Activated T-helper 17 cell treated with anti-CD3 and anti-CD28 coated beads, Interleukin-2, amount 50 U/mL, for 72 hours (primary cell): ENCODE data around the gene PAXIP1. TPM values are rescaled to one million over a fixed set of nuclear protein-coding genes. Genes with fewer than 3 reads are reported as not detected.
"Not testable (repeated sequence)": the region's sequence is repeated elsewhere in the genome, so short reads cannot be mapped to it uniquely, and the experiment has no call there.

Experiments used
- ATAC-seq: fragments of 150-1000 bp; cut with Tn5 transposase; replicated peaks from 2 replicates; pipeline ENCODE4 v1.10.0; 2021; ENCODE audit warnings: mild to moderate bottlenecking, moderate library complexity
- H3K27ac Mint-ChIP-seq: one replicate; pipeline ENCODE4 v1.8.0; 2022; ENCODE audit warnings: mixed read lengths
- H3K27me3 Mint-ChIP-seq: one replicate; pipeline ENCODE4 v1.8.0; 2022; ENCODE audit warnings: mixed read lengths
- H3K36me3 Mint-ChIP-seq: one replicate; pipeline ENCODE4 v1.8.0; 2022; ENCODE audit warnings: low read depth, mild to moderate bottlenecking, mixed read lengths
- H3K4me1 Mint-ChIP-seq: one replicate; pipeline ENCODE4 v1.8.0; 2022; ENCODE audit warnings: mixed read lengths
- H3K4me3 Mint-ChIP-seq: one replicate; pipeline ENCODE4 v1.8.0; 2022; ENCODE audit warnings: mild to moderate bottlenecking, mixed read lengths
- H3K9me3 Mint-ChIP-seq: one replicate; pipeline ENCODE4 v1.8.0; 2022; ENCODE audit warnings: mixed read lengths
- total RNA-seq, 2 donors: library from RNA; stranded (reverse); gene quantifications; one replicate each; pipeline ENCODE4 v1.2.3, GENCODE V29; 2022

Gene PAXIP1
- total RNA-seq, 2 donors from 2014 or later = 21.7 to 32.0 TPM

GRCh38 chr7:154946166-154946565, 56.8 kb downstream of the PAXIP1 start:
- peaks cover 87% of the 10 kb centered on the region for H3K36me3 Mint-ChIP-seq
- H3K27me3 Mint-ChIP-seq = no peaks in the 10 kb centered on the region
- ATAC-seq = no peak
- H3K4me1 Mint-ChIP-seq = no peaks in the 10 kb centered on the region
- H3K27ac Mint-ChIP-seq = no peak overlapping the region
- H3K4me3 Mint-ChIP-seq = no peak overlapping the region
- H3K9me3 Mint-ChIP-seq = no peaks in the 10 kb centered on the region

- Mint-ChIP-seq H3K36me3 (peaks cover 68% of the 10 kb centered on the region), H3K27me3 (no peaks in the 10 kb centered on the region), H3K4me3 (no peak overlapping the region), H3K27ac (peak overlapping the region; percentile 14), H3K9me3 (no peaks in the 10 kb centered on the region), H3K4me1 (peaks cover 4% of the 10 kb centered on the region)
- ATAC-seq = no peak
Measured at GRCh38 chr7:154943906-154944305, 59.0 kb downstream of the PAXIP1 start.

- ATAC-seq = no peak
- Mint-ChIP-seq H3K27me3 (no peaks in the 10 kb centered on the region), H3K4me3 (no peak overlapping the region), H3K4me1 (peaks cover 4% of the 10 kb centered on the region), H3K9me3 (no peaks in the 10 kb centered on the region), H3K36me3 (peaks cover 56% of the 10 kb centered on the region), H3K27ac (no peak overlapping the region)
Measured at GRCh38 chr7:154942691-154943090, 60.2 kb downstream of the PAXIP1 start.

- Mint-ChIP-seq H3K27me3 (no peaks in the 10 kb centered on the region), H3K4me1 (peaks cover 4% of the 10 kb centered on the region), H3K27ac (no peak overlapping the region), H3K36me3 (peaks cover 14% of the 10 kb centered on the region), H3K9me3 (peaks cover 11% of the 10 kb centered on the region), H3K4me3 (no peak overlapping the region)
- no peak for ATAC-seq
Measured at GRCh38 chr7:154937837-154938236, 65.1 kb downstream of the PAXIP1 start.

- ATAC-seq, H3K4me3 Mint-ChIP-seq, H3K27me3 Mint-ChIP-seq, H3K27ac Mint-ChIP-seq, H3K36me3 Mint-ChIP-seq, H3K4me1 Mint-ChIP-seq: not testable (repeated sequence)
- peaks cover 11% of the 10 kb centered on the region for H3K9me3 Mint-ChIP-seq
Measured at GRCh38 chr7:154934353-154934952, 68.5 kb downstream of the PAXIP1 start.

- Mint-ChIP-seq H3K36me3 (peaks cover 6% of the 10 kb centered on the region), H3K4me1 (peaks cover 5% of the 10 kb centered on the region), H3K4me3 (no peak overlapping the region), H3K27me3 (no peaks in the 10 kb centered on the region), H3K27ac (no peak overlapping the region), H3K9me3 (peaks cover 11% of the 10 kb centered on the region)
- no peak for ATAC-seq
Measured at GRCh38 chr7:154931906-154932305, 71.0 kb downstream of the PAXIP1 start.

- Mint-ChIP-seq H3K4me1 (peaks cover 5% of the 10 kb centered on the region), H3K27ac (peak overlapping the region; percentile 95), H3K9me3 (peaks cover 4% of the 10 kb centered on the region), H3K36me3 (no peaks in the 10 kb centered on the region), H3K27me3 (no peaks in the 10 kb centered on the region), H3K4me3 (peak overlapping the region; percentile 98)
- no peak for ATAC-seq
Measured at GRCh38 chr7:154929006-154929726, 73.8 kb downstream of the PAXIP1 start.

GRCh38 chr7:154928136-154929005, 74.6 kb downstream of the PAXIP1 start:
- peak; percentile 80 for ATAC-seq
- peaks cover 5% of the 10 kb centered on the region for H3K4me1 Mint-ChIP-seq
- no peaks in the 10 kb centered on the region for H3K36me3 Mint-ChIP-seq
- H3K27me3 Mint-ChIP-seq = no peaks in the 10 kb centered on the region
- H3K27ac Mint-ChIP-seq = peak overlapping the region; percentile 95
- H3K4me3 Mint-ChIP-seq = peak overlapping the region; percentile 98
- H3K9me3 Mint-ChIP-seq = no peaks in the 10 kb centered on the region

DNA sequence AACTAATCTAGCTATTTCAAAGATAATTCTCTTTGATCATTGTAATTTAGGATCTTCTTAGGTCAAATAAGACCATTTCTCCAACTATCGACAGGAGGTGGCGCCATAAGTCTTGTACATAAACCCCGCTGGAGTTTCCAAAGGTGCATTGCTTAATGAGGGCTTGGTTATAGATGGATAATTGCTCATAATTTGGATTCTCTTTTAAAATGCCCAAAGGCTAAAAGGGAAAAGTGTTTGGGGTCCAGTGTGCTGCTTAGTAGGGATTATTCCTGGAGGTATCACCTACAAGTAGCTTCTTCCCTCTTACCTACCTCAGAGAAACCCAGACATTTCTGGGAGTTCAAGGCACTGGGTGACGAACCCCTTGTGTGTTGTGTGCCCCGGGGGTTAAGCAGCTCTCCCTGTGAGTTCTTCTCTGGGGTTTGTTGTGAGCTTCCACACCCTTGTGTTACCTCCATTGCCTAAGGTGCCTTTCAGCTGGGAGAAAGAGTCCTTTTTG, 75.2 kb downstream of the PAXIP1 start:
- ATAC-seq = peak; percentile 62
- peaks cover 5% of the 10 kb centered on the region for H3K4me1 Mint-ChIP-seq
- H3K9me3 Mint-ChIP-seq = no peaks in the 10 kb centered on the region
- peak overlapping the region; percentile 95 for H3K27ac Mint-ChIP-seq
- H3K36me3 Mint-ChIP-seq = no peaks in the 10 kb centered on the region
- peak overlapping the region; percentile 98 for H3K4me3 Mint-ChIP-seq
- H3K27me3 Mint-ChIP-seq = no peaks in the 10 kb centered on the region

DNA sequence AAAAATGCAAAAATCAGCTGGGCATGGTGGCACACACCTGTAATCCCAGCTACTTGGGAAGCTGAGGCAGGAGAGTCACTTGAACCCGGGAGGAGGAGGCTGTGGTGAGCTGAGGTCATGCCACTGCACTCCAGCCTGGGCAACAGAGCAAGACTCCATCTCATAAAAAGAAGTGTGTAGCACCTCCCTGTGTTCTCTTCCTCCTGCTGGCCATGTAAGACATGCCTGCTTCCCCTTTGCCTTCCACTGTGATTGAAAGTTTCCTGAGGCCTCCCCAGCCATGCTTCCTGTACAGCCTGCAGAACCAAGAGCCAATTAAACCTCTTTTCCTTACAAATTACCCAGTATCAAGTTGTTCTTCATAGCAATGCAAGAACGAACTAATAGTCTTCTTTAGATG, 80.5 kb downstream of the PAXIP1 start:
- H3K9me3 Mint-ChIP-seq, H3K4me1 Mint-ChIP-seq, H3K36me3 Mint-ChIP-seq, H3K27me3 Mint-ChIP-seq, ATAC-seq, H3K4me3 Mint-ChIP-seq, H3K27ac Mint-ChIP-seq: not testable (repeated sequence)

GRCh38 chr7:154919344-154920225, 83.3 kb downstream of the PAXIP1 start:
- Mint-ChIP-seq H3K36me3 (no peaks in the 10 kb centered on the region), H3K27ac (no peak overlapping the region), H3K4me3 (no peak overlapping the region), H3K4me1 (no peaks in the 10 kb centered on the region), H3K9me3 (no peaks in the 10 kb centered on the region), H3K27me3 (peaks cover 8% of the 10 kb centered on the region)
- ATAC-seq = no peak

DNA sequence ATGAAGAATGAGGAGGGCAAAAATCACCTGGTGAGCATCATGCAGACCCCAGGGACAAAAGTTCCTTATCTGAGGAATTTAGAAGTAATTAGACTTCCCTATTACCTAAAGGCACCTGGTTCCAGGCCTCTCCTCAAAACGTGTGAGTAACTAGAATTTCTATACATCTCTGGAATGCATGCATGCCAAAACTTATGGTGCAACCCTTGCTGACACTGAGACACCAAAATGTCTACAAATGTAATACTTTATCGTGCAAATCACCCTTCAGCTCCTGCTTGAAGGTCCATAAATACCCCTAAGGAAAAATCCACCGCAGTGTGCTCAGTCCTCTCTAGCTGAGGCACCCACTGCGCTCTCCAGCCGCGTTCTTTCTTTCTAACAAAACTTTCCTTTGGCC, 84.2 kb downstream of the PAXIP1 start:
- ATAC-seq = no peak
- Mint-ChIP-seq H3K27ac (no peak overlapping the region), H3K36me3 (no peaks in the 10 kb centered on the region), H3K9me3 (no peaks in the 10 kb centered on the region), H3K27me3 (peaks cover 10% of the 10 kb centered on the region), H3K4me1 (no peaks in the 10 kb centered on the region), H3K4me3 (no peak overlapping the region)

GRCh38 chr7:154918266-154918665, 84.7 kb downstream of the PAXIP1 start:
- Mint-ChIP-seq H3K27me3 (peaks cover 11% of the 10 kb centered on the region), H3K9me3 (no peaks in the 10 kb centered on the region), H3K36me3 (no peaks in the 10 kb centered on the region), H3K4me1 (no peaks in the 10 kb centered on the region), H3K4me3 (no peak overlapping the region), H3K27ac (no peak overlapping the region)
- ATAC-seq = no peak

DNA sequence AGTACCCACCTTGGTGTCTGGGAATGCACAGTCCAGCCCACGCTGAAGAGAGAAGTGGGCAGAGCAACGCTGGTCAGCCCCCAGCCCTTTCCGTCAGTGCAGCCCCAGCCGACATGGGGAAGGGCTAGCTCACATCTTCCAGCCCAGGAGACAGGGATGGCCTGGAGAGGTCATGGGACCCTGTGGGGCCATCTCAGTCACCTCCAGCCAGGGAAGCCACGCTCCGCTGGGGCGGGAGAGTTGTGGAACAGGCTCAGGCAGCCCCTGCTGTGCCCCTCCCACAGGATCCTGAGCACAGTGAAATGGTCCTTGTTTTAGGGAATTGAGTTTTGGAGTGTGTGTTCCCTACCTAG, 85.1 kb downstream of the PAXIP1 start:
- Mint-ChIP-seq H3K4me3 (no peak overlapping the region), H3K27me3 (peaks cover 11% of the 10 kb centered on the region)

More for the DNA sequence above, 85.1 kb downstream of the PAXIP1 start:
- H3K27ac Mint-ChIP-seq = no peak overlapping the region
- no peak for ATAC-seq
- H3K9me3 Mint-ChIP-seq = no peaks in the 10 kb centered on the region
- H3K36me3 Mint-ChIP-seq = no peaks in the 10 kb centered on the region
- H3K4me1 Mint-ChIP-seq = no peaks in the 10 kb centered on the region
